Parathyroid adenoma (tissue), 2 donors: ENCODE measurements around the gene ZNF138.

Experiments used
- H2AFZ ChIP-seq: fragments of 300-600 bp; sonication (generic); one replicate; pipeline ENCODE4 v1.7.0; 2017; ENCODE audit warnings: antibody characterized with exemption, mild to moderate bottlenecking
- H3K27ac ChIP-seq: fragments of 300-600 bp; sonication (generic); one replicate; pipeline ENCODE4 v1.7.0; 2017
- H3K27me3 ChIP-seq: fragments of 300-600 bp; sonication (generic); one replicate; pipeline ENCODE4 v1.7.0; 2017; ENCODE audit warnings: low read length; ENCODE audit not compliant: control insufficient read depth, insufficient read depth
- H3K36me3 ChIP-seq: fragments of 300-600 bp; sonication (generic); one replicate; pipeline ENCODE4 v1.7.0; 2017; ENCODE audit warnings: low read length; ENCODE audit not compliant: control insufficient read depth, insufficient read depth
- H3K4me1 ChIP-seq: fragments of 300-600 bp; sonication (generic); one replicate; pipeline ENCODE4 v1.7.0; 2017; ENCODE audit warnings: control low read depth
- H3K4me2 ChIP-seq: fragments of 300-600 bp; sonication (generic); one replicate; pipeline ENCODE4 v1.7.0; 2017; ENCODE audit warnings: low read length
- H3K4me3 ChIP-seq: fragments of 300-600 bp; sonication (generic); one replicate; pipeline ENCODE4 v1.7.0; 2017; ENCODE audit warnings: low read depth, low read length
- H3K79me2 ChIP-seq: fragments of 300-600 bp; sonication (generic); one replicate; pipeline ENCODE4 v1.7.0; 2017; ENCODE audit warnings: control low read depth
- H3K9ac ChIP-seq: fragments of 300-600 bp; sonication (generic); one replicate; pipeline ENCODE4 v1.7.0; 2017; ENCODE audit warnings: mild to moderate bottlenecking
- H3K9me3 ChIP-seq: fragments of 300-600 bp; sonication (generic); one replicate; pipeline ENCODE4 v1.7.0; 2017; ENCODE audit warnings: low read length; ENCODE audit not compliant: control insufficient read depth
- TF ChIP-seq, protein P1 (sequence below): fragments of 300-600 bp; sonication (generic); IDR thresholded peaks from one replicate; pipeline ENCODE4 v1.7.0; 2017; ENCODE audit warnings: antibody characterized with exemption, mild to moderate bottlenecking
- donor health status: primary hyperparathyroidism.

ZNF138 gene

DNA sequence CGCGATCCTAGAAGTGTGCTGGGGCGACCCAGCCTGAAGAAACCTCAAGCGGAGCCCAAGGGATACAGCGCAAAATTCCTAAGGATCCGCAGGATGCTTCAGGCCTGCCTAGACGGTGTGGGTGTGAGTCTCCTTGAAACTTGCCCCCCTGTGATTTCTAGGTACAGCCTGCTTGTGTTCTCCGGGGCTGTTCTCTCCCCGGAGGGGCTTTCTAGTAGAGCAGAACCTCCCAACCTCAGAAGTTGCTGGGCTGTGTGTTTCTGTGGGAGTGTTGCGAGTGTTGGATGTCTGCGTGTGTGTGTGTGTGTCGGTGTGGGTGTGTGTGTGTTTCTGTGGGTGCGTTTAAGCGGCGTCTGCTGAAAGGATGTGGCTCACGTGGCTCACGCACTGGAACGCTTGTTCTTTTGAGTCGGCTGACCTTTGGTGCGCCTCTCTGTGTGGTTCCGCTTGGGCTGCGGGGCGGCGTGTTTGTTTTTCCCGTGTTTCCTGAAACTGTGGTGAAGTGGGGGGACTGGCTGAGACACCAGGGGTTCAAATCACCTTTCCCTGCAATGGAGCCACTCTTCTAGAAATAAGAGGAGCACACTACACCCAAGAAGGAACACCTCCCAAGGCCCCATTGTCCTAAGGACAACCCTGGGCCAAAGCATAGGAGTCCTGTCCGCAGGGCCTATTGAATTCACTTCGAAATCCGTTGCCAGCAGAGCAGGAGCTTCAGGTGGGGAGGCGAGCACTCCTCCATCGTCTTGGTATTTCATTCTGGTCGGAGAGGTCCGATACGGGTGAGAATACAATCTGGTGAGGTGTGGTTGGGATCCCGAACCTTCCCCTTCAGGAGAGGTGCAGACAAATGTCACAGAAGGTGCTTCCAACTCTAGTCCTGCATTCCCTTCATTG is 83.7 kb downstream of the ZNF138 start:
- Histone ChIP-seq H3K4me3 (peak overlapping the region; percentile 49), H3K4me2 (peak overlapping the region; percentile 68), H3K79me2 (no peaks in the 10 kb centered on the region), H3K9me3 (no peaks in the 10 kb centered on the region), H3K4me1 (no peaks in the 10 kb centered on the region), H3K36me3 (no peaks in the 10 kb centered on the region), H3K9ac (no peak overlapping the region), H2AFZ (no peak overlapping the region), H3K27me3 (no peaks in the 10 kb centered on the region), H3K27ac (no peak overlapping the region)
- TF ChIP-seq, protein P1, sequence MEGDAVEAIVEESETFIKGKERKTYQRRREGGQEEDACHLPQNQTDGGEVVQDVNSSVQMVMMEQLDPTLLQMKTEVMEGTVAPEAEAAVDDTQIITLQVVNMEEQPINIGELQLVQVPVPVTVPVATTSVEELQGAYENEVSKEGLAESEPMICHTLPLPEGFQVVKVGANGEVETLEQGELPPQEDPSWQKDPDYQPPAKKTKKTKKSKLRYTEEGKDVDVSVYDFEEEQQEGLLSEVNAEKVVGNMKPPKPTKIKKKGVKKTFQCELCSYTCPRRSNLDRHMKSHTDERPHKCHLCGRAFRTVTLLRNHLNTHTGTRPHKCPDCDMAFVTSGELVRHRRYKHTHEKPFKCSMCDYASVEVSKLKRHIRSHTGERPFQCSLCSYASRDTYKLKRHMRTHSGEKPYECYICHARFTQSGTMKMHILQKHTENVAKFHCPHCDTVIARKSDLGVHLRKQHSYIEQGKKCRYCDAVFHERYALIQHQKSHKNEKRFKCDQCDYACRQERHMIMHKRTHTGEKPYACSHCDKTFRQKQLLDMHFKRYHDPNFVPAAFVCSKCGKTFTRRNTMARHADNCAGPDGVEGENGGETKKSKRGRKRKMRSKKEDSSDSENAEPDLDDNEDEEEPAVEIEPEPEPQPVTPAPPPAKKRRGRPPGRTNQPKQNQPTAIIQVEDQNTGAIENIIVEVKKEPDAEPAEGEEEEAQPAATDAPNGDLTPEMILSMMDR: no peak

GRCh38 chr7:64878684-64879083 is 84.5 kb downstream of the ZNF138 start:
- TF ChIP-seq, protein P1: no peak

GRCh38 chr7:64879086-64879730 is 85.0 kb downstream of the ZNF138 start:
- Histone ChIP-seq H3K27ac (no peak overlapping the region), H3K36me3 (no peaks in the 10 kb centered on the region), H3K9me3 (no peaks in the 10 kb centered on the region), H3K9ac (no peak overlapping the region), H3K4me1 (no peaks in the 10 kb centered on the region), H2AFZ (no peak overlapping the region), H3K27me3 (no peaks in the 10 kb centered on the region), H3K79me2 (no peaks in the 10 kb centered on the region), H3K4me2 (no peak overlapping the region), H3K4me3 (no peak overlapping the region)
- TF ChIP-seq, protein P1: no peak

More at GRCh38 chr7:64878684-64879083, 84.5 kb downstream of the ZNF138 start:
- Histone ChIP-seq H3K9ac (no peak overlapping the region), H3K27ac (no peak overlapping the region), H3K4me2 (no peak overlapping the region), H3K79me2 (no peaks in the 10 kb centered on the region), H3K4me1 (no peaks in the 10 kb centered on the region), H3K36me3 (no peaks in the 10 kb centered on the region), H3K27me3 (no peaks in the 10 kb centered on the region), H3K4me3 (no peak overlapping the region), H2AFZ (no peak overlapping the region), H3K9me3 (no peaks in the 10 kb centered on the region)

DNA sequence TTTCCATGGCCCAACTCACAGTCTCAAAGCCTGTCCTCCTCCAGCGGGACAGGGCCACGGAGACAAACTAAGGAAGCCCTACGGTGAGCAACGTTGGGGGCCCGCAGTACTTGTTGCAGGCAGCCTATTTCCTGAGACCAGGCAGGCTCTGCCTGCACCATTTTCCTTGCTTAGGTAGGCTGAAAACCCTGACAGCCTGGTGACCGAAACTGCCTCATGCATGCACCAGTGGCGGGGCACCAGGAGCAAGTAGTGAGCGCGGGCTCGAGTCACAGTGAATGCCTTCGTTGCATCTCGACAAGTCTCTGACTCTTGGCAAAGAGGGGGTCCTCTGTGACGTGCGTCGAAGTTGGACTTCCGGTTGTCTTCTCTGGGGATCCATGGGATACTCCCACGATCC is 85.6 kb downstream of the ZNF138 start:
- TF ChIP-seq, protein P1: no peak
- Histone ChIP-seq H3K9ac (no peak overlapping the region), H3K4me1 (no peaks in the 10 kb centered on the region), H3K4me3 (no peak overlapping the region), H3K9me3 (no peaks in the 10 kb centered on the region), H3K4me2 (no peak overlapping the region), H3K79me2 (no peaks in the 10 kb centered on the region), H3K36me3 (no peaks in the 10 kb centered on the region), H2AFZ (no peak overlapping the region), H3K27ac (no peak overlapping the region), H3K27me3 (no peaks in the 10 kb centered on the region)
